Mammary epithelial cell (primary cell): ENCODE data around the gene DNAJC25.

ENCODE experiments used
- EZH2 ChIP-seq: IDR thresholded peaks from 2 replicates; pipeline ENCODE4 v1.6.1; 2012; ENCODE audit warnings: low read length, inconsistent platforms, borderline replicate concordance
- TF ChIP-seq, protein P1 (sequence below), 2 donors: IDR thresholded peaks in 1 of 2; conservative IDR thresholded peaks in 1 of 2; 2 replicates each; pipeline ENCODE4 v1.5.1; 2011 to 2012; ENCODE audit warnings: inconsistent platforms in 2 of 2, low read length in 2 of 2, mild to moderate bottlenecking in 2 of 2, control low read depth in 1 of 2, low read depth in 1 of 2; ENCODE audit not compliant: insufficient read depth in 1 of 2; ENCODE audit errors: extremely low read depth in 1 of 2

DNA sequence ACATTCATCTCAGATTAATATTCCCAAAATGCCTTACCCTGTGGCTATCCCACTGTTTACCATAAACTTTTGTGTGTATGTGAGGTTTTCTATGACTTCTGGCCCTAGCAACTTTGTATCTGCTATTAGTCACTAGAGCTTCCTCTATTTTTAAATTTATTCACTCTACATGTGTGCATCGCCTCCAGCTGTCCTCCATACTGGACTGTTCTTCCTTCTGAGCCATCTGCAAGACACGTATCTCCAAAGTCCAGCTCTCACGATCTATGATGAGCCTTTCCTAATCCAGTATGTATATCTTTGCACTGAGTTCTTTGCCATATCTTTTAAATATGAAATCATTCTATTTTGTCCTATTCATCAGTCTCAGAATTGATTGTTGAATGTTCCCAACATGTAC lies 28.6 kb downstream of the DNAJC25 start:
- TF ChIP-seq, protein P1, sequence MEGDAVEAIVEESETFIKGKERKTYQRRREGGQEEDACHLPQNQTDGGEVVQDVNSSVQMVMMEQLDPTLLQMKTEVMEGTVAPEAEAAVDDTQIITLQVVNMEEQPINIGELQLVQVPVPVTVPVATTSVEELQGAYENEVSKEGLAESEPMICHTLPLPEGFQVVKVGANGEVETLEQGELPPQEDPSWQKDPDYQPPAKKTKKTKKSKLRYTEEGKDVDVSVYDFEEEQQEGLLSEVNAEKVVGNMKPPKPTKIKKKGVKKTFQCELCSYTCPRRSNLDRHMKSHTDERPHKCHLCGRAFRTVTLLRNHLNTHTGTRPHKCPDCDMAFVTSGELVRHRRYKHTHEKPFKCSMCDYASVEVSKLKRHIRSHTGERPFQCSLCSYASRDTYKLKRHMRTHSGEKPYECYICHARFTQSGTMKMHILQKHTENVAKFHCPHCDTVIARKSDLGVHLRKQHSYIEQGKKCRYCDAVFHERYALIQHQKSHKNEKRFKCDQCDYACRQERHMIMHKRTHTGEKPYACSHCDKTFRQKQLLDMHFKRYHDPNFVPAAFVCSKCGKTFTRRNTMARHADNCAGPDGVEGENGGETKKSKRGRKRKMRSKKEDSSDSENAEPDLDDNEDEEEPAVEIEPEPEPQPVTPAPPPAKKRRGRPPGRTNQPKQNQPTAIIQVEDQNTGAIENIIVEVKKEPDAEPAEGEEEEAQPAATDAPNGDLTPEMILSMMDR (conservative IDR thresholded peaks at IDR 0.05 in 1 of 2, IDR thresholded peaks at IDR 0.05 in 1 of 2; ENCODE audit: extremely low read depth in 1 of 2, insufficient read depth in 1 of 2, low read depth in 1 of 2, low read length in 2 of 2) = no peak
- no peak for TF ChIP-seq EZH2
